Loucy (cell line): ENCODE data around the gene ZNF263.

Source experiments
- H2AFZ ChIP-seq: fragments of 200-600 bp; sonication (generic); 2 replicates; pipeline ENCODE4 v1.6.0; 2016; ENCODE audit warnings: antibody characterized with exemption, mild to moderate bottlenecking, low read length, moderate library complexity
- H3F3A ChIP-seq: fragments of 200-600 bp; 2 replicates; pipeline ENCODE4 v1.6.0; 2016; ENCODE audit warnings: antibody characterized with exemption, low read depth, mild to moderate bottlenecking
- H3K27me3 ChIP-seq: fragments of 200-600 bp; sonication (generic); 2 replicates; pipeline ENCODE4 v1.6.1; 2014; ENCODE audit warnings: low read length, mild to moderate bottlenecking; ENCODE audit not compliant: insufficient read depth, poor library complexity, severe bottlenecking
- H3K36me3 ChIP-seq: fragments of 200-600 bp; sonication (generic); 2 replicates; pipeline ENCODE4 v1.6.1; 2016; ENCODE audit warnings: low read length; ENCODE audit not compliant: insufficient read depth
- H3K4me1 ChIP-seq: fragments of 200-600 bp; sonication (generic); 2 replicates; pipeline ENCODE4 v1.5.1; 2014; ENCODE audit warnings: low read length, mild to moderate bottlenecking; ENCODE audit not compliant: insufficient read depth, poor library complexity, severe bottlenecking
- H3K4me2 ChIP-seq: fragments of 200-600 bp; sonication (generic); 2 replicates; pipeline ENCODE4 v1.6.0; 2014; ENCODE audit warnings: antibody characterized with exemption, low read length, low read depth, mild to moderate bottlenecking; ENCODE audit not compliant: poor library complexity, severe bottlenecking
- H3K4me3 ChIP-seq: fragments of 200-600 bp; sonication (generic); 2 replicates; pipeline ENCODE4 v1.5.1; 2014; ENCODE audit warnings: low read length, mild to moderate bottlenecking, mixed read lengths; ENCODE audit not compliant: poor library complexity, severe bottlenecking
- H3K79me2 ChIP-seq: fragments of 200-600 bp; sonication (generic); 2 replicates; pipeline ENCODE4 v1.6.1; 2014; ENCODE audit warnings: low read length; ENCODE audit not compliant: insufficient read depth
- H3K9ac ChIP-seq: fragments of 200-600 bp; sonication (generic); 2 replicates; pipeline ENCODE4 v1.6.0; 2014; ENCODE audit warnings: mild to moderate bottlenecking, low read depth, low read length, moderate library complexity; ENCODE audit not compliant: poor library complexity, severe bottlenecking
- H3K9me2 ChIP-seq: fragments of 200-600 bp; sonication (generic); replicated peaks from 2 replicates; pipeline ENCODE4 v1.6.1; 2016; ENCODE audit warnings: low read depth, low read length, mixed read lengths
- H3K9me3 ChIP-seq: fragments of 200-600 bp; sonication (generic); 2 replicates; pipeline ENCODE4 v1.6.1; 2014; ENCODE audit warnings: mild to moderate bottlenecking, antibody characterized with exemption, low read length, low read depth; ENCODE audit not compliant: insufficient read depth
- H4K20me1 ChIP-seq: fragments of 200-600 bp; sonication (generic); 2 replicates; pipeline ENCODE4 v1.6.0; 2014; ENCODE audit warnings: antibody characterized with exemption, low read length, mild to moderate bottlenecking; ENCODE audit not compliant: insufficient read depth, poor library complexity, severe bottlenecking
- CTCF ChIP-seq: fragments of 200-600 bp; sonication (generic); conservative IDR thresholded peaks from 2 replicates; pipeline ENCODE4 v1.5.1; 2014; ENCODE audit warnings: mild to moderate bottlenecking, antibody characterized with exemption, low read length
- EZH2phosphoT487 ChIP-seq: fragments of 200-600 bp; IDR thresholded peaks from 2 replicates; pipeline ENCODE4 v1.6.1; 2018; ENCODE audit warnings: antibody characterized with exemption, mild to moderate bottlenecking, moderate library complexity, borderline replicate concordance

The ZNF263 gene

GRCh38 chr16:3282730-3283542, at the start of gene ZNF263:
Gene ZNF263, plus strand, starts transcription at chr16:3283491. Its CDS starts 328 bp downstream, at chr16:3283819.
- Histone ChIP-seq H3F3A (no peaks in the 10 kb centered on the region), H4K20me1 (peaks cover 15% of the 10 kb centered on the region), H3K4me1 (no peaks in the 10 kb centered on the region), H3K4me2 (peak within 1 kb of the TSS; percentile 88), H3K9me2 (no peaks in the 10 kb centered on the region), H3K9ac (peak within 1 kb of the TSS; percentile 92), H3K4me3 (peak within 1 kb of the TSS; percentile 89), H2AFZ (peak within 1 kb of the TSS; percentile 83), H3K9me3 (no peaks in the 10 kb centered on the region), H3K27me3 (no peaks in the 10 kb centered on the region), H3K79me2 (peaks cover 42% of the 10 kb centered on the region), H3K36me3 (no peaks in the 10 kb centered on the region)
- TF ChIP-seq EZH2phosphoT487 (no peak), CTCF (no peak)

GRCh38 chr16:3234543-3234856, 48.8 kb upstream of the ZNF263 start:
- Histone ChIP-seq H2AFZ (peak overlapping the region; percentile 79; the same call in 1 of the 2 replicates), H3K4me3 (peak overlapping the region; percentile 93), H3F3A (no peaks in the 10 kb centered on the region), H3K4me1 (peaks cover 16% of the 10 kb centered on the region), H3K4me2 (peak overlapping the region; percentile 87), H3K9me2 (no peaks in the 10 kb centered on the region), H3K9me3 (no peaks in the 10 kb centered on the region), H3K27me3 (no peaks in the 10 kb centered on the region), H3K79me2 (peaks cover 24% of the 10 kb centered on the region), H4K20me1 (peaks cover 12% of the 10 kb centered on the region), H3K9ac (peak overlapping the region; percentile 92), H3K36me3 (peaks cover 4% of the 10 kb centered on the region; the same call in 1 of the 2 replicates)
- TF ChIP-seq EZH2phosphoT487 (no peak), CTCF (no peak)

- Histone ChIP-seq H3K27me3 (no peaks in the 10 kb centered on the region), H3F3A (no peaks in the 10 kb centered on the region), H3K9ac (peak within 1 kb of the TSS; percentile 92), H2AFZ (peak within 1 kb of the TSS; percentile 79), H3K4me3 (peak within 1 kb of the TSS; percentile 93), H4K20me1 (peaks cover 12% of the 10 kb centered on the region), H3K36me3 (peaks cover 4% of the 10 kb centered on the region; the same call in 1 of the 2 replicates), H3K4me1 (peaks cover 16% of the 10 kb centered on the region), H3K9me3 (no peaks in the 10 kb centered on the region), H3K9me2 (no peaks in the 10 kb centered on the region), H3K79me2 (peaks cover 24% of the 10 kb centered on the region), H3K4me2 (peak within 1 kb of the TSS; percentile 87)
- TF ChIP-seq CTCF, result no peak
- no peak for TF ChIP-seq EZH2phosphoT487
These were observed 48.3 kb upstream of the ZNF263 start, which contains the start of gene ZNF200 for GRCh38 chr16:3234857-3235561. Gene ZNF200, minus strand, starts transcription at chr16:3235158. Its CDS starts 1,403 bp downstream, at chr16:3233755.
